Mucosa of rectum (tissue), 2 donors: ENCODE results near the gene THYN1.
A peak's percentile ranks its signal among the peaks of the same experiment; 100 is the strongest.
"Not testable (repeated sequence)": the region's sequence is repeated elsewhere in the genome, so short reads cannot be mapped to it uniquely, and the experiment has no call there.

ENCODE experiments used
- H3K27ac ChIP-seq, 2 donors: one replicate each; pipeline ENCODE4 v1.7.0; 2013; ENCODE audit warnings: inconsistent platforms in 2 of 2, low read depth in 2 of 2, low read length in 2 of 2
- H3K27me3 ChIP-seq, 2 donors: one replicate each; pipeline ENCODE4 v1.7.0; 2013; ENCODE audit warnings: low read length in 2 of 2; ENCODE audit not compliant: control insufficient read depth in 2 of 2, insufficient read depth in 2 of 2
- H3K36me3 ChIP-seq, 2 donors: one replicate each; pipeline ENCODE4 v1.7.0; 2013; ENCODE audit warnings: low read length in 2 of 2; ENCODE audit not compliant: control insufficient read depth in 2 of 2, insufficient read depth in 2 of 2
- H3K4me1 ChIP-seq, 2 donors: one replicate each; pipeline ENCODE4 v1.7.0; 2013; ENCODE audit warnings: low read length in 2 of 2, mild to moderate bottlenecking in 1 of 2; ENCODE audit not compliant: control insufficient read depth in 2 of 2, insufficient read depth in 2 of 2
- H3K4me3 ChIP-seq, 2 donors: one replicate each; pipeline ENCODE4 v1.7.0; 2013; ENCODE audit warnings: low read length in 2 of 2
- H3K9ac ChIP-seq, 2 donors: one replicate each; pipeline ENCODE4 v1.7.0; 2013; ENCODE audit warnings: low read length in 2 of 2, low read depth in 1 of 2, mild to moderate bottlenecking in 1 of 2
- H3K9me3 ChIP-seq, 2 donors: one replicate each; pipeline ENCODE4 v1.7.0; 2013; ENCODE audit warnings: low read length in 2 of 2; ENCODE audit not compliant: control insufficient read depth in 2 of 2
- donor health status: healthy.
- donor health status: Normal muscosa, but diverticular disease.

THYN1 gene

DNA sequence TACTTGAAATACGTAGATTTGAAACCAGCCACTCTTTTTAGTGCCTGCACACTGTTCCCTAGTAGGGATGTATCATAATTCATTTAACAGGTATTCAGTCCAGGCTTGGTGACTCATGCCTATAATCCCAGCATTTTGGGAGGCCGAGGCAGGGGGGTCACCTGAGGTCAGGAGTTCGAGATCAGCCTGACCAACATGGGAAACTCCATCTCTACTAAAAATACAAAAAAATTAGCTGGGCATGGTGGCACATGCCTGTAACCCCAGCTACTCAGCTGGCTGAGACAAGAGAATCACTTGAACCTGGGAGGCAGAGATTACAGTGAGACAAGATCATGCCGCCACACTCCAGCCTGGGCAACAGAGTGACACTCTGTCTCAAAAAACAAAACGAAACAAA lies 31.2 kb upstream of the THYN1 start:
- not testable (repeated sequence) for H3K27me3 ChIP-seq, H3K4me1 ChIP-seq, H3K4me3 ChIP-seq, H3K9me3 ChIP-seq, H3K36me3 ChIP-seq, H3K27ac ChIP-seq, H3K9ac ChIP-seq

- no peaks in the 10 kb centered on the region for H3K9me3 ChIP-seq
- H3K9ac ChIP-seq = no peak overlapping the region
- H3K4me3 ChIP-seq = no peak overlapping the region
- no peak overlapping the region for H3K27ac ChIP-seq
- H3K4me1 ChIP-seq = no peaks in the 10 kb centered on the region
- peaks cover 3 to 8% of the 10 kb centered on the region in 2 donors for H3K27me3 ChIP-seq
- no peaks in the 10 kb centered on the region for H3K36me3 ChIP-seq
Observed at GRCh38 chr11:134283461-134284230, 30.5 kb upstream of the THYN1 start.

DNA sequence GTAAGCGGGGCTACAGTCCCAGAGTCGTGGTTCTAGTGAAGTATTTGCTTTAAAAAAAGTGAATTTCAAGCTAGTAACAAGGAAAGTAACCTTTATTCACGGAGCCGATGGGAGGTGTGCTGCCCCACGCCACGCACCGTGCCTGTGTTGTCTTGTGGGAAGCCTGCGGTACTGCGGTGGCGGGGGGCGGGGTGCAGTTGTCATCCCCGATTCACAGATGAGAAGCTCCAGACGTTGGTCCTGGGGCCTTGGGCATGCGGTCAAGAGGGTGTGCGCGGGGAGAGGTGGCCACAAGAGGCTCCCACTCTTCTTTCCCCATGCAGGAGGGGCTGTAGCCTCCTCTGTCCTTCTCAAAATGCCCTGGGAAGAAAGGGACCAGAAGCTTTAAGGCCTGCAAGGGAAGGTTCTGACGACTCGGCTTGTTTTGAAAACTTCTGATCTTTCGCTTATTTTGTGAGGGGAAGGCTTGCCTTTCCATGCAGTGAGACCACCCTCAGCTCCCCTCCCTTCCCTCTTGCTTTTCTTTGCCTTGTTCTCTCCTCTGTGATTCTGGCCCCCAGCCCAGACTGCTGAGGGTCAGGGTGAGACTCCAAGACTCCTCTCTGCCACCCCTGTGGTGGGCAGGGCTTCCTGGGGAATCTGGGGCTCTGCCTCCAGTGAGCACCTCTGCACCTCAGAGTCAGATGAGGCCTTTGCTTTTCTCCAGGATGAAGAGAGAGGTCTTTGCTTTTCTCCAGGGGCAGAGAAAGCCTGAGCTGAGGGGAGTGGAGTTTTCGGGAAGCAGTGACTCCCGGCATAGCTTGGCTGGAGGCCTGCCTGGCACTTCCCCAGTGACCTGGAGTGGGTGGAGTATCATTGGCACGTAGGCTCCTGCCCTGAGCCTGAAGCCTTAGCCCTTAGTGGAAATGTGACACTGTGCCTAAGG lies 29.2 kb upstream of the THYN1 start:
- Histone ChIP-seq H3K36me3 (no peaks in the 10 kb centered on the region), H3K27me3 (peaks cover 14 to 20% of the 10 kb centered on the region in 2 donors), H3K4me3 (no peak overlapping the region), H3K9me3 (peaks cover 0 to 2% of the 10 kb centered on the region in 2 donors), H3K4me1 (no peaks in the 10 kb centered on the region), H3K9ac (no peak overlapping the region), H3K27ac (no peak overlapping the region)

- H3K36me3 ChIP-seq, H3K27ac ChIP-seq, H3K4me3 ChIP-seq, H3K9ac ChIP-seq, H3K4me1 ChIP-seq, H3K9me3 ChIP-seq: not testable (repeated sequence)
- peaks cover 21% of the 10 kb centered on the region in 2 donors for H3K27me3 ChIP-seq
Observed at GRCh38 chr11:134281635-134282034, 28.5 kb upstream of the THYN1 start.

DNA sequence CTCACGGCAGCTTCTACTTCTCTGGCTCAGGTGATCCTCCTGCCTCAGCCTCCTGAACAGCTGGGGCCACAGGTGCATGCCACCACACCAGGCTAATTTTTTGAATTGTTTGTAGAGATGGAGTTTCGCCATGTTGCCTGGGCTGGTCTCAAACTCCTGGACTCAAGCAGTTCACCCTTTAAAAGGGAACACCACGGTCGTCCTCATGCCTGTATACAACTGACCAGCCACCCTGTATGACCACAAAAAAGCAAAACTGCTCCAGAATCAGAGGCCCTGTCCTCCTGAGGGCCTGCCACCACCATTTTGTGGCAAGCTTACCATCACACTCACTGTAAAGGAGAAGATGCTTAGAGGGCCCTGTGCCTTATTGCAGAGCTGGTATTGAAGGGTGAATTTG lies 25.2 kb upstream of the THYN1 start:
- H3K4me3 ChIP-seq = no peak overlapping the region
- H3K36me3 ChIP-seq = no peaks in the 10 kb centered on the region
- H3K27me3 ChIP-seq = peaks cover 36 to 43% of the 10 kb centered on the region in 2 donors
- no peak overlapping the region for H3K27ac ChIP-seq
- H3K9me3 ChIP-seq = peaks cover 0 to 2% of the 10 kb centered on the region in 2 donors
- peaks cover 4 to 5% of the 10 kb centered on the region in 2 donors for H3K4me1 ChIP-seq
- H3K9ac ChIP-seq = no peak overlapping the region

- Histone ChIP-seq H3K9ac (no peak overlapping the region), H3K27ac (no peak overlapping the region), H3K9me3 (peaks cover 0 to 2% of the 10 kb centered on the region in 2 donors), H3K36me3 (no peaks in the 10 kb centered on the region), H3K4me1 (peaks cover 4 to 5% of the 10 kb centered on the region in 2 donors), H3K27me3 (peaks cover 36 to 43% of the 10 kb centered on the region in 2 donors), H3K4me3 (no peak overlapping the region)
Observed at GRCh38 chr11:134277183-134278001, 24.2 kb upstream of the THYN1 start.

- H3K4me1 ChIP-seq = peaks cover 4 to 5% of the 10 kb centered on the region in 2 donors
- peaks cover 0 to 2% of the 10 kb centered on the region in 2 donors for H3K9me3 ChIP-seq
- H3K27me3 ChIP-seq = peaks cover 38 to 43% of the 10 kb centered on the region in 2 donors
- H3K9ac ChIP-seq = no peak overlapping the region
- H3K27ac ChIP-seq = no peak overlapping the region
- no peaks in the 10 kb centered on the region for H3K36me3 ChIP-seq
- H3K4me3 ChIP-seq = peak overlapping the region; percentile 35 to 61
Observed at GRCh38 chr11:134276396-134277182, 23.4 kb upstream of the THYN1 start.

DNA sequence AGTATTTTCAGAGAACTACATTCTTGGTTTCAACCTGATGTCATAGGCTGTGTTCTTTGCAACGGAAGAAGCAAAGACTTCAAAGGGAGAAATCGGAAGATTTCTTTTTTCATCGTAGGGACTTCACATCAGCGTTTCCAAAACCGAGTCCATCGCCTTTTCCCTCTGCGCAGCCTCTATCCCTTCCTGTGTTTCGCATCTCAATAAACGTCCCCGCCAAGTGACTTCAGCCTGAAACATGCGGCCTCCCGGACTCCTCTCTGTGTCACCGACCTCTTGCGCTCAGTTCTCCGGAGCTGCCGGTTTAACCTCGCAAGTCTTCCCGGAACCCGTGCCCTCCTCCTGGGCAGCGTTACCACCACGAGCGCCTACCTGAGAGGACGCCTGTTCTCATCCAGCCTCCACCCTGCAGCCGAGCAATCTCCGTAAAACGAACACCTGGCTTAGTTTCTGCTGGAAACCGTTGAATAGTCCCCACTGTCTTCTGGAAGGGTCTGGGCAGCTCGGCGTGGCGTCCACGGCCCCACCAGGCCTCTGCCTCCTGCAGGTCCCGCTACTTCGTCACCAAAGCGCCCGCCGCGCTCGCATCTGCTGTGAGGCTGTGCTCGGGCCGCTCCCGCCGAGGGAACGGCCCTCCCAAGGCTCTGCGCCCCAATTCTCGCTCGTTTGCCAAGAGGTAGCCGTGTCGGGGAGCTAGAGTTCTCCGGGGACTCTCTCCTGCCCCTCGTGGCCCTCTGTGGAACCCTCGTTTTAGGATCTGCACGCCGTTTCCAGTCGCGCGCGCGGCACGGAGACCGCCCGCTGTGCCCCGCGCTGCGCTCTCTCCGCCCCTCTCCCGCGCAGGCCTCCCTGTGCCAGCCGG lies 22.6 kb upstream of the THYN1 start, which contains the start of gene GLB1L3:
GLB1L3 (plus strand) TSS at position 846 of the 862 bp plus-strand sequence. CDS start 362 bp downstream, outside the sequence.
- peaks cover 0 to 2% of the 10 kb centered on the region in 2 donors for H3K9me3 ChIP-seq
- no peak within 1 kb of the TSS for H3K9ac ChIP-seq
- H3K4me3 ChIP-seq = peak within 1 kb of the TSS; percentile 35 to 61
- no peaks in the 10 kb centered on the region for H3K36me3 ChIP-seq
- H3K27ac ChIP-seq = no peak within 1 kb of the TSS
- peaks cover 42% of the 10 kb centered on the region in 2 donors for H3K27me3 ChIP-seq
- H3K4me1 ChIP-seq = peaks cover 4 to 5% of the 10 kb centered on the region in 2 donors
